ENCODE measurements around the gene VPS54.
A peak's percentile ranks its signal among the peaks of the same experiment; 100 is the strongest.
"Not testable (repeated sequence)": the region's sequence is repeated elsewhere in the genome, so short reads cannot be mapped to it uniquely, and the experiment has no call there.

Gene VPS54

GRCh38 chr2:64023485-64024258 lies 4.4 kb upstream of the VPS54 start:
- FAIRE-seq = no peak

DNA sequence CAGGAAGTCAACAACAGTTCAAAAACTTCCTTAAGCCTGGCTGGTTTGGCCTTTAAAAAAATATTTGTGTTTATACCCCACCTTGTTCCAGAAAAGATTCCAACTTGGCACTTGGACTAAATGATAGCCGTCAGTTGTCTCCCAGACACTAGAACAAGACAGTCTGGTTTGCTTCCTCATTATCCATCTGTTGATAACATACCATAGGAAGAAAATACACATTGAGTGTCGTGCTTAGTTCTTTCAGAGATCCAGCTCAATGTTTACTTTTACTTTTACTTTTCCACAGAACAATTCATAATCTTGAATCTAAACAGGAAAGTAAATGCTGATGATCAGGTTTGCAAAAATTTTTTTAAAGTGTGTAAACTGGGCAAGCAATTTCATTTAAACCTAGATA lies 2.4 kb upstream of the VPS54 start:
- no peak for FAIRE-seq

GRCh38 chr2:64019975-64020528 lies 824 bp upstream of the VPS54 start:
- FAIRE-seq = peak; percentile 23

- no peak for FAIRE-seq
Measured at GRCh38 chr2:64018701-64019082, 536 bp downstream of the VPS54 start.

GRCh38 chr2:64017811-64018700 lies 1.2 kb downstream of the VPS54 start:
- peak; percentile 11 for FAIRE-seq

GRCh38 chr2:64015898-64016297 lies 3.3 kb downstream of the VPS54 start:
- FAIRE-seq = no peak

GRCh38 chr2:64015391-64015790 lies 3.8 kb downstream of the VPS54 start:
- FAIRE-seq = no peak

GRCh38 chr2:64014628-64015027 lies 4.6 kb downstream of the VPS54 start:
- FAIRE-seq = no peak

GRCh38 chr2:64013053-64013452 lies 6.2 kb downstream of the VPS54 start:
- FAIRE-seq = no peak

GRCh38 chr2:64012115-64012514 lies 7.1 kb downstream of the VPS54 start:
- no peak for FAIRE-seq

- no peak for FAIRE-seq
Measured at GRCh38 chr2:64008434-64009009, 10.7 kb downstream of the VPS54 start.

DNA sequence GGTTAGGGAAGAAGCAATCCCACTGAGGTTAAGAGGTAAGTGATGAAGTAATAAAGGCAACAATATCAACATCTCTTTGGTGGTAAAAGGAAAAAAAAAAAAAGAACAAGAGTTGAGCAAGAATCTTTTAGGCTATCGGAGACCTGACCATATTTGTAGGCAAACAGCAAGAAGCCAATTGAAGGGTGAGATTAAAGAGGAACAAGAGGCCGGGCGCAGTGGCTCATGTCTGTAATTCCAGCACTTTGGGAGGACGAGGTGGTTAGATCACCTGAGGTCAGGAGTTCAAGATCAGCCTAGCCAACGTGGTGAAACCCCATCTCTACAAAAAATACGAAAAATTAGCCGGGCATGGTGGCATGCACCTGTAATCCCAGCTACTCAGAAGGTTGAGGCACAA lies 11.3 kb downstream of the VPS54 start:
- FAIRE-seq = no peak

- no peak for FAIRE-seq
Measured at GRCh38 chr2:64005707-64006356, 13.4 kb downstream of the VPS54 start.

GRCh38 chr2:64003239-64003638 lies 16.0 kb downstream of the VPS54 start:
- no peak for FAIRE-seq

- no peak for FAIRE-seq
Measured at GRCh38 chr2:64001382-64002101, 17.7 kb downstream of the VPS54 start.

DNA sequence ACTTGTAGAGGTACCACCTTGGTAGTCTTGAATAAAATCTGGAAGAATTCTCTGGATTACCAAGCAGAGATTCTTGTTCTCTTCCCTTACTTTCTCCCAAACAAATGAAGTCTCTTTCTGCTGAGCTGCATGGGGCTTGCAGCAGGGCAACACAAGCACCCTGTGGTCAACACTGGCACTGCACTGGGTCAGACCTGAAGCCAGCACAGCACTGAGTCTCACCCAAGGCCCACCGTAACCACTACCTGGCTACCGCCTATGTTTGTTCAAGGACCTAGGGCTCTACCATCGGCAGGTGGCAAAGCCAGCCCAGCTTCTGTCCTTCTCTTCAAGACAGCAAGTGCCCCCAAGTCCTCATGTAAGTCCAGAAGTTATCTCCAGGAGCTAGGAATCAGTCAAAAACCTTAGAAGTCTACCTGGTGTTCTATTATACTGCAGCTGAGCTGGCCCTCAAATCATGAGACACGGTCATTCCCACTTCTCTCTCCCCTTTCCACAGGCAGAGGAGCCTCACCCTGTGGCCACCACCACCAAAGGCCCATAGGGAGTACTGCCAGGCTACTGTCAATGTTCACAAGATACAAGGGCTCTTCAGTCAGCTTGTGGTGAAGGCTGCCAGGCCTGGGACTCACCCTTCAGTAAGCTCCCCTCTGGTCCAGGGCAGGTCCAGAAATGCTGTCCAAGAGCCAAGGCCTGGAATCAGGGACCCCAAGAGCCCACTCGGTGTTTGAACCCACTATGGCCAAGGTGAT lies 18.4 kb downstream of the VPS54 start:
- FAIRE-seq = no peak

DNA sequence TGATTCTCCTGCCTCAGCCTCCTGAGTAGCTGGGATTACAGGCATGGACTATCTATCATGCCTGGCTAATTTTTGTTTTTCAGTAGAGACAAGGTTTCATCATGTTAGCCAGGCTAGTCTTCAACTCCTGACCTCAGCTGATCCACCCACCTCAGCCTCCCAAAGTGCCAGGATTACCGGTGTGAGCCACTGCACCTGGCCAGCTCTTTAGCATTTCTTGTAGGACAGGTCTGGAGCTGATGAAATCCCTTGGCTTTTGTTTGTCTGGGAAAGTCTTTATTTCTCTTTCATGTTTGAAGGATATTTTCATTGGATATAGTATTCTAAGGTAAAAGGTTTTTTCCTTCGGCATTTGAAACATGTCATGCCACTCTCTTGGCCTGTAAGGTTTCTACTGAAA lies 20.2 kb downstream of the VPS54 start:
- FAIRE-seq = no peak

DNA sequence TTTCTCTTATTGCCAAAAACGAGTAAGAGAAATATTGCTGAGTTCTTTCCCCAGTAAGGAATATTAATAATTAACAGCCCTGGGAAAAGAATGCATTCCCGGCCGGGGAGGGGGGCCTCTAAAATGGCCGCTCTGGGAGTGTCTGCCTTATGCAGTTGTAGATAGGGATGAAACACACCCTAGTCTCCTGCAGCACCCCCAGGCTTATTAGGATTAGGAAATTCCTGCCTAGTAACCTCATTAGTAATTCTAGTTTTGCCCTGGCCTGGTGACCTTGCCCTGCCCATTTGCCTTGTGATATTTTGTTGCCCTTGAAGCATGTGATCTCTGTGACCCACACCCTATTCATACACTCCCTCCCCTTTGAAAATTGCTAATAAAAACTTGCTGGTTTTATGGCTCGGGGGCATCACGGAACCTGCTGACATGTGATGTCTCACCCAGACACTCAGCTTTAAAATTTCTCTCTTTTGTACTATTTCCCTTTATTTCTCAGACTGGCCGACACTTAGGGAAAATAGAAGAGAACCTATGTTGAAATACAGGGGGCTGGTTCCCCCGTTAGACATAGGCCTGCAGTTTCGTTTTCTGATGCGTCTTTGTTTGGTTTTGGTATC lies 22.5 kb downstream of the VPS54 start:
- not testable (repeated sequence) for FAIRE-seq

DNA sequence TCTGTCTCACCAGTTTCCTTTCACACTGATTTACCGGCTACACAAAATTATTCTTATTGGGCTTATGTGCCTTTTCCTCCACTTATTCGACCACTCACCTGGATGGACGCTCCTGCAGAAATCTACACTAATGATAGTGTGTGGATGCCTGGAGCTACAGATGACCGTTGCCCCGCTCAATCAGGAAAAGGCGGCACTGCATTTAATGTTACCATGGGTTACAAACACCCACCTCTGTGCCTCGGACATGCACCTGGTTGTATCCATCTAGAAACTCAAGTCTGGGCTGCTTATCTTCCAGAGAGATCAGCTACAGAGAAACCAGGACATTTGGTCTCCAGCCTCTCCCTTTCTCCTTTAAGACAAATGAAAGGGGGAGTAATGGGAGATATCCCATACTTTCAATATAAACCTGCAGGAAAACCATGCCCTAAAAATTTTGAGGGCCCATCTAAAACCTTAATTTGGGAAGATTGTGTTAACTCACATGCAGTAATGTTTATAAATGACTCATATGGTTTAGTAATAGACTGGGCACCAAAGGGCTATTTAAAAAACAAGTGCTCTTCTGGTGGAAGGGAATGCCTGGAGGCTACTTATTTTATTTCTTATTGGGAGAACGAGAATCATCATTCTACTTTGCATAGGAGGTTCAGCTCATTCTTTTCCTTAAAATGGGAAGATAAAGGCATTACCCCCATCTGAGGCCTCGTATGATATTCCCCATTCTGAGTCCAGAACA lies 24.7 kb downstream of the VPS54 start:
- FAIRE-seq = not testable (repeated sequence)

DNA sequence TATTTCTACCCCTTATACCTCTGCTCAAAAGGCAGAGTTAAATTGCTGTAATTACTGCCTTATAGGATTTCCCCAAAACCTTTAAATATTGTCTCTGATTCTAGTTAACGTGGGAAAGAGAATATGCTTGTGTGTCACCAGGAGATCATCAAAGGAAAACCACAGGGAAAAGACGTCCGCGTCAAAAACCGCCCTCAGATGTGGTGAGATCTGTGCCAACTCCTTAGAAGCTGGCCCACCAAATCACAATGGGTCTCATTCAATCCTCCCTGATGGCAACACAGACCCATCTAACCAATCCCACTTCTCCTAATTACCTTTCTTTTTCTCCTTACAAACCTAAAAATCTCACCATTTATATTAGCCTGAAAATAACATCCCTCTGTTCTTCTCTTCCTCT lies 25.4 kb downstream of the VPS54 start:
- no peak for FAIRE-seq
